ENCODE measurements around the gene GPR146. TPM values are rescaled to one million over a fixed set of nuclear protein-coding genes. Genes with fewer than 3 reads are reported as not detected.
A peak's percentile ranks its signal among the peaks of the same experiment; 100 is the strongest.

Gene GPR146
- total RNA-seq, 4 donors from 2014 or later, result 13.6 to 27.9 (median 16.3) TPM

GRCh38 chr7:1090236-1090635, 45.9 kb downstream of the GPR146 start:
- TF ChIP-seq, protein P1, sequence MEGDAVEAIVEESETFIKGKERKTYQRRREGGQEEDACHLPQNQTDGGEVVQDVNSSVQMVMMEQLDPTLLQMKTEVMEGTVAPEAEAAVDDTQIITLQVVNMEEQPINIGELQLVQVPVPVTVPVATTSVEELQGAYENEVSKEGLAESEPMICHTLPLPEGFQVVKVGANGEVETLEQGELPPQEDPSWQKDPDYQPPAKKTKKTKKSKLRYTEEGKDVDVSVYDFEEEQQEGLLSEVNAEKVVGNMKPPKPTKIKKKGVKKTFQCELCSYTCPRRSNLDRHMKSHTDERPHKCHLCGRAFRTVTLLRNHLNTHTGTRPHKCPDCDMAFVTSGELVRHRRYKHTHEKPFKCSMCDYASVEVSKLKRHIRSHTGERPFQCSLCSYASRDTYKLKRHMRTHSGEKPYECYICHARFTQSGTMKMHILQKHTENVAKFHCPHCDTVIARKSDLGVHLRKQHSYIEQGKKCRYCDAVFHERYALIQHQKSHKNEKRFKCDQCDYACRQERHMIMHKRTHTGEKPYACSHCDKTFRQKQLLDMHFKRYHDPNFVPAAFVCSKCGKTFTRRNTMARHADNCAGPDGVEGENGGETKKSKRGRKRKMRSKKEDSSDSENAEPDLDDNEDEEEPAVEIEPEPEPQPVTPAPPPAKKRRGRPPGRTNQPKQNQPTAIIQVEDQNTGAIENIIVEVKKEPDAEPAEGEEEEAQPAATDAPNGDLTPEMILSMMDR (IDR thresholded peaks at IDR 0.05), result no peak
- TF ChIP-seq POLR2A (IDR thresholded peaks at IDR 0.05), result no peak
- TF ChIP-seq EP300 (IDR thresholded peaks at IDR 0.05), result no peak
- no peak for TF ChIP-seq POLR2AphosphoS5 (IDR thresholded peaks at IDR 0.05)
- 63 to 100% methylated on average over 1 to 2 of the region's 21 CpGs for WGBS, 2 donors (ENCODE audit: low coverage in 1 of 2)
- Histone ChIP-seq H3K4me3 (no peak overlapping the region), H3K9me3 (no peaks in the 10 kb centered on the region), H3K27me3 (no peaks in the 10 kb centered on the region), H3K27ac (peak overlapping the region in 1 of 4 donors; percentile 19), H3K36me3 (peaks cover 0 to 37% of the 10 kb centered on the region in 2 donors), H3K4me1 (peaks cover 0 to 47% (median 23%) of the 10 kb centered on the region in 3 donors)
- no peak for ATAC-seq

DNA sequence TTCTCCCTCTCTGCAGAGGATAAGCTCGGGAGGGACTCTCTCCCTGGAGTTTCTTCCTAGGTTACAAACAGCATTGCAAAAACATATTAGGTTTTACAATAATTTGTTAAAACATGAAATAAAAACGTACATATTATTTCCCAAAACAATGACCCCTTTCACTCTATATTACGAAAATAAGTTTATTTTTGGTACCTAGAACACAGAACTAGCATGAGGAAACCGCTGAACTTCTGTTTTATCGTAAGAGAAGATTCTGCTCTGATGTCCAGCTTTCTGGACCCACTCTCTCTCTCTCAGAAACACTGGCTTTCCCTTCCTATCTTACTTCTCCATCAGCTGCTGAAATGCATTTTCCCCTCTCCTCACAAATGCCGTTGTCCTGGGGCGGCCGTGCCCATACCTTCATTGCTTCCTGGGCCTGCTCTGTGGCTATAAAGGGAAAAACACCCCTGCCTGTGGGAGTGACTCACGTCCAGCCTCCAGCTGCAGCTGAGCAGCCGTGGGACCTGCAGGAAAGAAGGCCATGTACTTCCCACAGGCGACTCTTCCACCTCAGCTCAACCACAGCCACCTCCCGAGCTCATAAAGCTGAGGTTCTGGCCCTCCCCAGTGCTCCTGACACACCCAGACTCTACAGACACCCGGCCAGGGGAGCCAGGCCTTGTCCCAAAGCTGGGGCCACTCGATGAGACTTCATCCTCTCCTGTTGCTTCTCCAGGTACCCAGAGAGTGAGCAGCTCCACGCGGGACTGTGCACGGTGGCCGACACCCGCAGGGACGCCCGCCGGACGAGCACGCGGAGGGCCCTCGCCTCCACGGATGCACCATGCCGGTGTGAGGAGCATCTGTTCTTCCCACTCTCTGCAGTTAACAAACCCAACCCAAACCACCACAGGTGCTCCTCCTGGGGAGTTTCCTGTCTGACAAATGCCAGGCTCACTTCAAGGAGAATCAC, 46.6 kb downstream of the GPR146 start:
- Histone ChIP-seq H3K36me3 (peaks cover 0 to 37% of the 10 kb centered on the region in 2 donors), H3K4me1 (peaks cover 0 to 49% (median 23%) of the 10 kb centered on the region in 3 donors), H3K27ac (peak overlapping the region in 1 of 4 donors; percentile 19), H3K9me3 (no peaks in the 10 kb centered on the region), H3K27me3 (no peaks in the 10 kb centered on the region), H3K4me3 (no peak overlapping the region)
- ATAC-seq, result no peak
- TF ChIP-seq POLR2A (IDR thresholded peaks at IDR 0.05) (no peak), POLR2AphosphoS5 (IDR thresholded peaks at IDR 0.05) (no peak), EP300 (IDR thresholded peaks at IDR 0.05) (no peak)
- WGBS, 2 donors (ENCODE audit: low coverage in 1 of 2), result 63 to 81% methylated on average over 5 to 6 of the region's 28 CpGs

DNA sequence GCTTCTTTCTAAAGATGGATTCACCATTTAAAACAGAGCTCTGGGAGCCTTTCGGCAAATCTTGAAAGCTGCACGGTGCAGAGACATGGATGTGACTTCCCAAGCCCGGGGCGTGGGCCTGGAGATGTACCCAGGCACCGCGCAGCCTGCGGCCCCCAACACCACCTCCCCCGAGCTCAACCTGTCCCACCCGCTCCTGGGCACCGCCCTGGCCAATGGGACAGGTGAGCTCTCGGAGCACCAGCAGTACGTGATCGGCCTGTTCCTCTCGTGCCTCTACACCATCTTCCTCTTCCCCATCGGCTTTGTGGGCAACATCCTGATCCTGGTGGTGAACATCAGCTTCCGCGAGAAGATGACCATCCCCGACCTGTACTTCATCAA, 47.3 kb downstream of the GPR146 start:
- 94% methylated on average over 7 of the region's 18 CpGs; no CpG with 5 or more reads in 1 of the 2 donors for WGBS, 2 donors (ENCODE audit: low coverage in 1 of 2)
- H3K27me3 ChIP-seq, result no peaks in the 10 kb centered on the region
- H3K4me3 ChIP-seq, result no peak overlapping the region
- H3K36me3 ChIP-seq, result peaks cover 0 to 37% of the 10 kb centered on the region in 2 donors
- H3K9me3 ChIP-seq, result no peaks in the 10 kb centered on the region
- peaks cover 0 to 49% (median 19%) of the 10 kb centered on the region in 3 donors for H3K4me1 ChIP-seq
- no peak overlapping the region for H3K27ac ChIP-seq
- TF ChIP-seq POLR2AphosphoS5 (IDR thresholded peaks at IDR 0.05) (no peak), POLR2A (IDR thresholded peaks at IDR 0.05) (no peak), EP300 (IDR thresholded peaks at IDR 0.05) (no peak)
- TF ChIP-seq, protein P1 (IDR thresholded peaks at IDR 0.05), result no peak
- ATAC-seq, result no peak

GRCh38 chr7:1092161-1092632, 47.9 kb downstream of the GPR146 start:
- no peak overlapping the region for H3K27ac ChIP-seq
- TF ChIP-seq POLR2A (IDR thresholded peaks at IDR 0.05) (no peak), POLR2AphosphoS5 (IDR thresholded peaks at IDR 0.05) (no peak), EP300 (IDR thresholded peaks at IDR 0.05) (no peak)
- TF ChIP-seq, protein P1 (IDR thresholded peaks at IDR 0.05), result no peak
- H3K4me3 ChIP-seq, result no peak overlapping the region
- H3K36me3 ChIP-seq, result peaks cover 0 to 37% of the 10 kb centered on the region in 2 donors
- 90% methylated on average over 4 of the region's 40 CpGs; no CpG with 5 or more reads in 1 of the 2 donors for WGBS, 2 donors (ENCODE audit: low coverage in 1 of 2)
- H3K4me1 ChIP-seq, result peaks cover 0 to 46% (median 18%) of the 10 kb centered on the region in 3 donors
- H3K27me3 ChIP-seq, result no peaks in the 10 kb centered on the region
- no peak for ATAC-seq
- no peaks in the 10 kb centered on the region for H3K9me3 ChIP-seq

DNA sequence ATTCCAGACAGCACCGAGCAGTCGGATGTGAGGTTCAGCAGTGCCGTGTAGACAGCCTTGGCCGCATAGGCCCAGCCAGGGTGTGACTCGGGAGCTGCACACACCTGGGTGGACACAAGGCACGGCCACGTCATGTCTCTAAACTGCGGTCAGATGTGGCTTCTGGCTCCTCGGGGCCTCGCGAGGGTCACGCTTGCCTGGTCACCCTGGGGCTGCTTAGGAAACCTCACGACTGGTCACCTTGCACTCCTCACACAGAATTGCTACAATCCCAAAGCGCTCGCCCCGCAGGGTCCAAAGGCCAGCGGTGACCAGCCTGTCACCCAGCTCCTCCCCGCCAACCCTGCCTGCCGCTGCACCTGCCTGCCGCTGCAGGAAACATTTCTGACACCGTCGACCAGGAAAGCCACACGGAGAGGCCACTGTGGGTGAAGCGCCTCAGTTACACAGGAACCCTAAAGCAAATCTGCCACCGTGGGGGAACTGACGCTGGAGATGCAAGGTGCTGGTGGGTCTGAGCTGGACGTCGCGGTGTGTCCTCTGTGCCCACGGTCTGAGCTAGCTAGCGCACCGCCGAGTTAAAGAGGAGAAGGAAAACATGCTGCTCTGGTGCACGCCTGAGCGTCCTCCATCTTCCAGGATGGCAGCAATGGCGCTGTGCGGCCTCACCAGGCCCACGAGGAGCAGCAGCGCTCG, 48.6 kb downstream of the GPR146 start:
- peaks cover 0 to 37% of the 10 kb centered on the region in 2 donors for H3K36me3 ChIP-seq
- no peaks in the 10 kb centered on the region for H3K9me3 ChIP-seq
- H3K4me1 ChIP-seq, result peaks cover 0 to 39% (median 10%) of the 10 kb centered on the region in 3 donors
- no peak overlapping the region for H3K4me3 ChIP-seq
- H3K27ac ChIP-seq, result no peak overlapping the region
- TF ChIP-seq POLR2A (IDR thresholded peaks at IDR 0.05), result no peak
- no peak for ATAC-seq
- 95% methylated on average over 4 of the region's 40 CpGs; no CpG with 5 or more reads in 1 of the 2 donors for WGBS, 2 donors (ENCODE audit: low coverage in 1 of 2)
- H3K27me3 ChIP-seq, result no peaks in the 10 kb centered on the region
